HG03565 (cell line): Measurements from ENCODE around the gene ETFB.
A peak's percentile ranks its signal among the peaks of the same experiment; 100 is the strongest.

Source experiments
- ATAC-seq: cut with Tn5 transposase; IDR thresholded peaks from one replicate; pipeline ENCODE4 v1.9.1; 2021; ENCODE audit warnings: mild to moderate bottlenecking, moderate library complexity; ENCODE audit not compliant: unreplicated experiment

ETFB gene

GRCh38 chr19:51372649-51373504 lies 6.7 kb upstream of the ETFB start, which contains the start of gene NKG7:
Gene NKG7, minus strand, starts transcription at chr19:51372654. Its CDS starts 119 bp downstream, at chr19:51372535.
- ATAC-seq: no peak

- no peak for ATAC-seq
These were observed 5.9 kb upstream of the ETFB start for GRCh38 chr19:51372021-51372648.

GRCh38 chr19:51371186-51371690 lies 5.0 kb upstream of the ETFB start:
- no peak for ATAC-seq

- no peak for ATAC-seq
These were observed 4.0 kb upstream of the ETFB start for GRCh38 chr19:51370230-51370629.

GRCh38 chr19:51368366-51369282 lies 2.4 kb upstream of the ETFB start, which contains the start of gene CLDND2:
Gene CLDND2, minus strand, starts transcription at chr19:51369003. Its CDS starts 426 bp downstream, at chr19:51368577.
- ATAC-seq: no peak

GRCh38 chr19:51367565-51368365 lies 1.6 kb upstream of the ETFB start:
- peak; percentile 50 for ATAC-seq

- no peak for ATAC-seq
These were observed 1.0 kb upstream of the ETFB start for GRCh38 chr19:51367255-51367564.

GRCh38 chr19:51366389-51367254 lies 434 bp upstream of the ETFB start:
- no peak for ATAC-seq

- ATAC-seq: no peak
These were observed 800 bp downstream of the ETFB start for GRCh38 chr19:51365211-51365964.

GRCh38 chr19:51364200-51365106 lies 1.7 kb downstream of the ETFB start:
- ATAC-seq: no peak

GRCh38 chr19:51361239-51361638 lies 4.9 kb downstream of the ETFB start:
- no peak for ATAC-seq

- no peak for ATAC-seq
These were observed 6.9 kb downstream of the ETFB start for GRCh38 chr19:51359294-51359693.

GRCh38 chr19:51357952-51358351 lies 8.2 kb downstream of the ETFB start:
- ATAC-seq: no peak

GRCh38 chr19:51356159-51356801 lies 9.9 kb downstream of the ETFB start:
- no peak for ATAC-seq

- ATAC-seq: no peak
These were observed 11.4 kb downstream of the ETFB start for GRCh38 chr19:51354742-51355148.

GRCh38 chr19:51354103-51354741 lies 12.0 kb downstream of the ETFB start:
- ATAC-seq: no peak
